Left ventricle myocardium superior (tissue), 1 donor: Measurements from ENCODE around the gene VWA2. TPM values are rescaled to one million over a fixed set of nuclear protein-coding genes. Genes with fewer than 3 reads are reported as not detected.

Source experiments
- ATAC-seq: fragments of 200-7000 bp; cut with Tn5 transposase; one replicate; pipeline ENCODE4 v1.9.1; 2020; ENCODE audit warnings: mild to moderate bottlenecking, moderate library complexity
- DNase-seq: peaks from one replicate; pipeline ENCODE4 v3.0.0-alpha.2; 2020
- intact Hi-C: fragments of 100-400 bp; cut with micrococcal nuclease; formaldehyde crosslinking; loops from one replicate; pipeline ENCODE4 v1.11.0; 2022
- total RNA-seq: library from RNA; stranded (reverse); fragmentation: NEBNext Ultra II Directional; extraction: Animal tissue kit (Norgen Biotek cat#: 25700); gene quantifications from one replicate; pipeline ENCODE4 v1.2.1, GENCODE V29; 2021
- donor health status: DM: no; HTN: yes; CAD: no; lungs with severe emphysema.

VWA2 gene
- total RNA-seq, 1 donor from 2014 or later, result not detected

DNA sequence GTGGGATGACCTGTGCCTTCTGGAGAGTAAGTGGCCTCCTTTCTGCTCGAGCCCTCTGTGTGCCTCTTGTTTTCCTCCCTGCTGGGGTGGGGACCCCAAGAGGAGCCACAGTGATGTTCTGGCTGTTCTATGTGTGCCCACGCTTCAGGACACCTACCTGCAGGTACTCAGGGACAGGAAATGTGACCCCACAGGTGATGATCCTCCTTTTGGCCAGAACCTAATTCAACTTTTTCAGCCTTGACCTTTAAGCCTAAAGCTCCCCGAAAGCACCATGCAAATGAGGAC lies 70.3 kb downstream of the VWA2 start:
- intact Hi-C loops, result loop anchor here (10.0 kb wide), 1 partner anchor 125 kb away; no protein-coding TSS in a partner anchor
- DNase-seq, result no peak
- ATAC-seq, result no peak

- intact Hi-C loops, result no loop called here
- no peak for ATAC-seq
These were observed 71.3 kb downstream of the VWA2 start for GRCh38 chr10:114310346-114310745.

GRCh38 chr10:114311023-114311422 lies 72.0 kb downstream of the VWA2 start:
- no peak for DNase-seq
- no peak for ATAC-seq
- intact Hi-C loops, result no loop called here

More at GRCh38 chr10:114310346-114310745, 71.3 kb downstream of the VWA2 start:
- no peak for DNase-seq

GRCh38 chr10:114311496-114312209 lies 72.6 kb downstream of the VWA2 start:
- no peak for ATAC-seq
- no peak for DNase-seq
- intact Hi-C loops, result no loop called here

GRCh38 chr10:114313139-114313538 lies 74.1 kb downstream of the VWA2 start:
- no peak for ATAC-seq
- intact Hi-C loops, result no loop called here
- no peak for DNase-seq

GRCh38 chr10:114313866-114314265 lies 74.8 kb downstream of the VWA2 start:
- DNase-seq (no peak), ATAC-seq (no peak)
- intact Hi-C loops, result no loop called here

DNA sequence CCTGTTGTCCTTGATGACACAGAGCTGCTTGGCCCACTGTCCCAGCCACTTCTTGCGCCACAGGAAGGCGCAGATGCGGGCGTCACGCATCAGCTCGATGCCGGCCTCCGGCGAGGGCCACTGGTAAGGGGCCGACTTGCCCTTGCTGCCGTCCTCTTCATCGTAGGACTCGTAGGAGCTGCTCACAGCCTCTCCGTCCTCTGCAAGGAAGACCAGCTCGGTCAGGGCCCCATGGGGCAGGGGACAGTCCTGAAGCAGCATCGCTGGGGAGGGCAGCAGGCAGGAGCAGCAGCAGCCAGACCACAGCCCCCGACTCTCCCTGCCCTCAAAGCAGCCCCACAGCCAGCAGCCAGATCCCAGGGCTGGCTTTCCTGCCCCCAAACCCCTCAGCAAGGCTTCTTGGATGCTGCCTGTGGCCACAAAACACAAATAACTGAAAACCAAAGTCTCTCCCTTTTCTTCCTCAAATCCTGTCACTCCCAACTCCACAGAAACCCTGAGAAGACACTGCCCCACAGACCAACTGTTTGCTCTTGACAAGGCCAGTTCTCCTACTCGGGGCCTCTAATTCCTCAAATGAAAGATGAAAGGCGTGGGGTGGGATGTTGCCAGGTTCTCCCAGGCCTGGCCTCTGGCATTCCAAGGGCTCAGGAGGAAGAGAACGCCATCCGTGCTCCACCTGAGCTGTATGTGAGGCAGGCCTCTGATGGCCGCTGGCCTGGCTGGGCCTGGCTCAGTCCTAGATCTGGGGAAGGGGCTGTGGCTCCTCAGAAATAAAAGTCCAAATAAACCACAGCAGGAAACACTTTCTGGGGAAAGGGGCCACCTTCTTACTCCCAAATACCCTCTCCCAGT lies 76.7 kb downstream of the VWA2 start:
- ATAC-seq, result no peak
- DNase-seq, result no peak
- intact Hi-C loops, result no loop called here

DNA sequence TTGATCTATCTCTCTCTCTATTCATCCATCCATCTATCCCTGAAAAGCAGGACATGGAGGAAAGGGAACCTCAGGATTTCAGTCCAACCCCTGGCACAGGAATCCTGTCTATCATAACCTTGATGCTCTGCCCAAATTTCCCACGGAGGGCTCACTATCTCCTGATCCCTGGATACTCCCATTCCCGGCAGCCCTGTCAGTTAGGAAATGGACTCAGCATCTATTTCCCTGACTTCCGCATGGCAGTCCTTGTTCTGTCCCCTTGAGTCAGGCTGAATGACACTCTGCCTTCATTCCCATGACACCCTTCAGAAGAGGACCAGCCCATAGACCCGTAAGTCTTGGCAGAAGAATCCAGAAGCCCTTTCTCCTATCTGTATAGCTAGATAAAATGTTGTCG lies 77.7 kb downstream of the VWA2 start:
- no peak for ATAC-seq
- intact Hi-C loops, result no loop called here

GRCh38 chr10:114319406-114320248 lies 80.6 kb downstream of the VWA2 start:
- intact Hi-C loops, result no loop called here
- ATAC-seq (no peak), DNase-seq (no peak)

More for the DNA sequence above, 77.7 kb downstream of the VWA2 start:
- no peak for DNase-seq

GRCh38 chr10:114320249-114321116 lies 81.4 kb downstream of the VWA2 start:
- intact Hi-C loops, result no loop called here
- peak; percentile 46 for DNase-seq
- ATAC-seq, result peak; percentile 49

- intact Hi-C loops, result no loop called here
- ATAC-seq, result peak; percentile 88
- no peak for DNase-seq
These were observed 83.3 kb downstream of the VWA2 start for GRCh38 chr10:114322344-114322743.

DNA sequence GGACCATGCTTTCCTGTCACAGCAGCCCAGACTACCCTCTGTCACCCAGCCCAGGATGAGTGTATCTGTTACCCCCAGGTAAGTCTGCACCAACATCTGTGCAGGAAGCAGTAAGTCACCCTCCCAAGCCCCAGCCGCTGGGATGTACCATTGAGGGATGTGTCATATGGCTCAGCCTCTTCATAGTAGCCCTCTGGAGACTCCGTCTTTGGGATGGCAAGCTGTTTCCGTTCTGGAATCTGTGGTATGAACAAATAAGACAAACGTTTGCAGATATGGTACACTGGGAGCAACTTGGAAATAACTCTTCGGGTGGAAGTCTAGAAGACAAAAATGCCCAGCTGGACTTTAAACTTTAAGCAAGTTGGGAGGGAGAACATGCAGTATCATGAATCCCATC lies 84.0 kb downstream of the VWA2 start:
- ATAC-seq (no peak), DNase-seq (no peak)
- intact Hi-C loops, result no loop called here

- no peak for DNase-seq
- intact Hi-C loops, result no loop called here
- no peak for ATAC-seq
These were observed 87.7 kb downstream of the VWA2 start for GRCh38 chr10:114326795-114327194.

- ATAC-seq (peak; percentile 76), DNase-seq (peak; percentile 73)
- intact Hi-C loops, result no loop called here
These were observed 88.7 kb downstream of the VWA2 start for GRCh38 chr10:114327537-114328440.

GRCh38 chr10:114328441-114328812 lies 89.4 kb downstream of the VWA2 start:
- intact Hi-C loops, result no loop called here
- peak; percentile 55 for DNase-seq
- ATAC-seq, result peak; percentile 53

GRCh38 chr10:114328874-114329273 lies 89.8 kb downstream of the VWA2 start:
- peak; percentile 73 for ATAC-seq
- DNase-seq, result peak; percentile 76
- intact Hi-C loops, result no loop called here

DNA sequence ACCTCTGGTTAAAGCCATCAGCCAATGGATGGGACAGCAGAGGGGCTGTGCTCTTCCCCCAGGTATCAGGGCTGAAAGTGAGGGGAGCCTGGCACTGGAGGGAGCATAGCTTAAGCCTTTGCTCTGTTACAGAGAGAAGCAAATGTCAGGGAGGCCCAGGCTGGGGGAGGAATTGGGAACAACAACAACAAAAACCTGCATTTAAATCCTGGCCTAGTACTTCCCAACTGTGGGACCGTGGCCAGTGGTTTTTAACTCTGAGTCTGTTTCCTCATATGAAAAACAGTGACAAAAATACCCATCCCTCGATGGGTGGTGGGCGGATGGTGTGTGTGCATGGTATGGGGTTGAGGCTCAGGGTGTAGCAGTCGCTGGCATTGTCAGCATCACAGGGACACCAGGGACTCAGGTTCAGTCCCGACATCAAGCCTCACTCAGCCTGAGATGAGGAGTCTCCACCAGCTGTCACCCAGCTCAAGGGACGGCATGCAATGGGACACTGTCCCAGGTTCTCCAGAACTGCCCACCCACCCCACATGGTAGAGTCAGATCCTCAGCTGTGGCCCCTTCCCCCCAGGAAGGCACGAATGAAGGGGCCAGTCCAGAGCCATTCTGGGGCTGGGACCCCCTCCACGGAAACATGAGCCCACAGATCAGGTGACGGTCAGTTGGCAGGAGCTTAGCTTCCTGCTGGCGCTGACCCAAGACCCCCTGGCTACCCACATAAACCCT lies 90.7 kb downstream of the VWA2 start:
- intact Hi-C loops, result no loop called here
- DNase-seq (no peak), ATAC-seq (no peak)
